Activated CD4-positive, alpha-beta T cell treated with anti-CD3 and anti-CD28 coated beads for 4 hours (primary cell): ENCODE results near the gene GSTM1.
A peak's percentile ranks its signal among the peaks of the same experiment; 100 is the strongest.

Experiments
- DNase-seq, 2 donors: peaks; one replicate each; pipeline ENCODE4 v3.0.0-alpha.2; 2020

Gene GSTM1

DNA sequence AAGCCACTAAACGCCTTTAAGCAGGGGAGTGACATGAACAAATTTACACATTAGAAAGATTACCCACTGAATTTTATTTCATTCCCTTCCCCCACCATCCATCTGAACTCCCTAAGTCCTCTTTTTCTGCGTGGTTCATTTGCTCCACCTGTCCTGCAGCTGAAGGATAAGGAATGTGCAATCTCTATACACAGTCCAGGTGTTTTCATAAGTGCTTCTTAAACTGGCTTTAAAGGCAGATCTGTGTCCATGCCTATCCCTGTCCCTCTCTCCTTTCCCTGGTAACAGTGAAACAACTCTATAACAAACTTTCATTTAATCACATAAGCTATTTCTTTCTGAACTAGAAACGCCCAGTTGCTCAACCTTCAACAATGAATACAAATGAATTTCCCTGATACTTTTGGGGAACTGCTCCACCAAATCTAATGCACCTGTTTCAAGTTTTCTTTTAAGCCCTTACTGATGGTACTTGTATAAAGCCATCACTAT lies 44.8 kb downstream of the GSTM1 start:
- no peak for DNase-seq

DNA sequence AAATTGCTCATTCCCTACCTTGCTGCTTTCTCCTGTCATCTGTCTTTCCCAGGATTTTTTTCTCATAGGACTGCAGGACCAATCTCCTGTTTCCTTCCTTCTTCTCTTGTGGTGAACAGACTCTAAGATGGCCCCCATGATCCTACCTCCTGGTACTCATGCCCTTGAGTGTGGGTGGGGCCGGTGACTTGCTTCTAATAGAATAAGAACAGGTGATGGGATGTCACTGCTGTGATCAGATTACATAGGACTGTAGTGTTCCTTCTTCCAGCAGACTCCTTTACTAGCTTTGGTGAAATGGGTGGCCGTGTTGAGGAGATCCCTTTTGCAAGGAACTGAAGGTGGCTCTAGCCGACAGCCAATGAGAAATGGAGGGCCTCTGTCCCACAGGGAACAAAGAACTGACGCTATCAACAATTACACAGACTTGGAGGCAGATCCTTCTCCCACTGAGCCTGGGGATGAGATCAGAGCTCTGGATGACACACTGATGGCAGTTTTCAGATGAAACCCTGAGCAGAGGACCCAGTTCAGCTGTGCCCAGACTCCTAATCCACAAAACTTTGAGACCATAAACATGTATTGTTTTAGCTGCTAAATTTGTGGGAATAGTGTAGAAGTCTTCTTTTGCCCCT lies 45.7 kb downstream of the GSTM1 start:
- no peak for DNase-seq

DNA sequence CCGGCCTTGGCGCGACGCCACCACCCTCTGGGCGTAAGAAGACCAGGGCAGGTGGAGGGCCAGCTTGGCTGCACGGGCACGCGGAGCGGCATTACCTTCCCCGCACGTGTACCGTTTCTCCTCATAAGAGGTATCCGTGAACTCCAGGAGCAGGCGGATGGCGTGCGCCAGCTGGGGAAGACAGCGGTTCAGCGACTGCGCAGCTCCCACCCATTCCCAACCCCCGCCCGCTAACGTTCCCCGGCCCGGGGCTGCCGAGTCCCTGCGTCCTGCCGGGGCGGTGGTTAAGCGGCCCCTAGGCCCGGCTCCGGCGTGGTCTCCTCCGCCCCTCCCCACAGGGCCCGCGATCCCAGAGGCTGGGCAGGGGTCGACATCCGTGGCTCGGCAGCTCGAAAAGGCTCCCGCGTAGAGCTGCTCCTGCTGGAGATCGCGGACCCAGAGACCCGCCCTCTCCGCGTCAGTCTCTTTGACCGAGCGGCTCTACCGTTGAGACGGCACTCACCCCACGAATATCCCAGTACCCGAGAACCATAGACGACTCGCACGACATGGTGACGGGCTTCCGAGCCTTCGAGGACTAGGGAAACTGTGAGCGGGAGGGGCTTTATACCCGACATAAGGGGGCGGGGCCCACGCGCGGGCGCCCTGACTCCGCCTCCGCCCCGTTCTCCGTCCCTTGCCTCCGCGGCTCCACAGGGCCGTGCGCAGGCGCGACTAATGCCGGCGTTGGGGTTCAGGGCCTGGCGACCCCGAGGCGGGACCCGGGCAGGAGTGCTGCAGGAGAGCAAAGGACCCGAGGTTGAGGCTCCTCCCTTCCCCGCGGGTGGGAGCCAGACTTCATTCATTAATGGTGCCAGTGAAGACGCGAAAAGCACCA lies 52.4 kb downstream of the GSTM1 start:
- peak; percentile 84 to 87 for DNase-seq

DNA sequence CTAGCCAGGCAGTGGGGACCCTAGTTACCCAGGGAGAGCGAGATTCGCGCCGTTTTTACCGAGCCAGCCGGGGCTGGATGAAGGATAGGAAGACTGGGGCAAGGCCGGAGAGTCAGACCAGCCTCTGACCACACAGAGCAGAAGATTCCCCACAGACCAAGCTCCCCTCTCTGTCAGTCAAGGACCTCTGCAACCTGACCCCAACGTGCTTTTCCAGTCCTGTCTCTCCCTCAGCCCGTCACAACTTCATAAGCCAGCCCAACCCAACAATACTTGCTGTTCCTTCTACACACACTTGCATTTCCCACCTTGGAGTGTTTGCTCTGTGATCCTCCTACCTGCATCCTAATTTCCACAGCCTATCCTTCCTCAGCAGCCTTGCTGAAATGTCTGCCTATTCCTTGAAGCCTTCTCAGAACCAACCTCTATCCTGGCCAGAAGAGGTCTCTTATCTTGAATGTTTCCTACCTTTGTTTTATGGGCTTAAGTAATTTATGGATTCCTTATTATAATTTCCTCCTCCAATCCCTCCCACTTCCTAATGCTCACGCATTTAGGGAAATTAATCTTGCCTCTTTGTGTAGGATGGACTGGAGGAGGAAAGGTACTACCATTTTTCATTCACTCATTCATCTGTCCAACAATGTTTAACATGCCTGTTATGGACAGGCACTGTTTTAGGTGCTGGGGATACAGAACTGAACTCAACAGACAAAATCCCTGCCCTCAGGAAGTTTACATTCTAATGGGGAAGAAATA lies 53.2 kb downstream of the GSTM1 start, which contains the start of gene GSTM3:
GSTM3 (minus strand) TSS at position 424 of the 759 bp plus-strand sequence. CDS start 751 bp downstream, outside the sequence.
- DNase-seq: no peak
